ENCODE measurements around the gene CSNK1G1.

DNA sequence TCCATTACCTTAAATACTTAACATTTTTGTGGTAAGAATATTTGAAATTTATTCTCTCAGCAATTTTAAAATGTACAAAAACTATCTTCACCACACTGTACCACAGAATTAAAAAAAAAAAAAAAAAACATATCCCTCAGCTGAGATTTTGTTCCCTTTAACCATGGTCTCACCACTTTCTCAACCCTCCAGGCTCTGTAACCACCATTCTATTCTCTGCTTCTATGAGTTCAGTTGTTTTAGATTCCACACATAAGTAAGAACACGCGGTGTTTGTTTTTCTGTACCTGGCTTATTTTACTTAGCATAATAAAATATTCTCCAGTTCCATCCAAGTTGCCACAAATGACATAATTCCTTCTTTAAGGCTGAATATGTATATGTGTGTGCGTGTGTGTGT, 41.5 kb downstream of the CSNK1G1 start:
- TF ChIP-seq, protein P1, sequence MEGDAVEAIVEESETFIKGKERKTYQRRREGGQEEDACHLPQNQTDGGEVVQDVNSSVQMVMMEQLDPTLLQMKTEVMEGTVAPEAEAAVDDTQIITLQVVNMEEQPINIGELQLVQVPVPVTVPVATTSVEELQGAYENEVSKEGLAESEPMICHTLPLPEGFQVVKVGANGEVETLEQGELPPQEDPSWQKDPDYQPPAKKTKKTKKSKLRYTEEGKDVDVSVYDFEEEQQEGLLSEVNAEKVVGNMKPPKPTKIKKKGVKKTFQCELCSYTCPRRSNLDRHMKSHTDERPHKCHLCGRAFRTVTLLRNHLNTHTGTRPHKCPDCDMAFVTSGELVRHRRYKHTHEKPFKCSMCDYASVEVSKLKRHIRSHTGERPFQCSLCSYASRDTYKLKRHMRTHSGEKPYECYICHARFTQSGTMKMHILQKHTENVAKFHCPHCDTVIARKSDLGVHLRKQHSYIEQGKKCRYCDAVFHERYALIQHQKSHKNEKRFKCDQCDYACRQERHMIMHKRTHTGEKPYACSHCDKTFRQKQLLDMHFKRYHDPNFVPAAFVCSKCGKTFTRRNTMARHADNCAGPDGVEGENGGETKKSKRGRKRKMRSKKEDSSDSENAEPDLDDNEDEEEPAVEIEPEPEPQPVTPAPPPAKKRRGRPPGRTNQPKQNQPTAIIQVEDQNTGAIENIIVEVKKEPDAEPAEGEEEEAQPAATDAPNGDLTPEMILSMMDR (IDR thresholded peaks at IDR 0.05): no peak
- TF ChIP-seq POLR2A (IDR thresholded peaks at IDR 0.05; ENCODE audit: low read length) (no peak), EP300 (IDR thresholded peaks at IDR 0.05) (no peak), REST (IDR thresholded peaks at IDR 0.05) (no peak), SMC3 (IDR thresholded peaks at IDR 0.05) (no peak), MAX (IDR thresholded peaks at IDR 0.05) (no peak), EHMT2 (IDR thresholded peaks at IDR 0.05; ENCODE audit: low read depth) (no peak), RFX5 (IDR thresholded peaks at IDR 0.05) (no peak), ZSCAN20 (CRISPR knock-in tag; IDR thresholded peaks at IDR 0.05) (no peak), RAD21 (conservative IDR thresholded peaks at IDR 0.05 in 1 of 2, IDR thresholded peaks at IDR 0.05 in 1 of 2) (no peak), CHD4 (IDR thresholded peaks at IDR 0.05; ENCODE audit: borderline replicate concordance) (no peak), BHLHE40 (IDR thresholded peaks at IDR 0.05; ENCODE audit: low read depth, low read length) (no peak), USF2 (IDR thresholded peaks at IDR 0.05) (no peak)

Data from A549 (cell line).